ENCODE results near the gene INS. TPM values are rescaled to one million over a fixed set of nuclear protein-coding genes. Genes with fewer than 3 reads are reported as not detected.
A peak's percentile ranks its signal among the peaks of the same experiment; 100 is the strongest.
"Not testable (repeated sequence)": the region's sequence is repeated elsewhere in the genome, so short reads cannot be mapped to it uniquely, and the experiment has no call there.

Gene INS
- total RNA-seq, 2 donors from 2014 or later: not detected

DNA sequence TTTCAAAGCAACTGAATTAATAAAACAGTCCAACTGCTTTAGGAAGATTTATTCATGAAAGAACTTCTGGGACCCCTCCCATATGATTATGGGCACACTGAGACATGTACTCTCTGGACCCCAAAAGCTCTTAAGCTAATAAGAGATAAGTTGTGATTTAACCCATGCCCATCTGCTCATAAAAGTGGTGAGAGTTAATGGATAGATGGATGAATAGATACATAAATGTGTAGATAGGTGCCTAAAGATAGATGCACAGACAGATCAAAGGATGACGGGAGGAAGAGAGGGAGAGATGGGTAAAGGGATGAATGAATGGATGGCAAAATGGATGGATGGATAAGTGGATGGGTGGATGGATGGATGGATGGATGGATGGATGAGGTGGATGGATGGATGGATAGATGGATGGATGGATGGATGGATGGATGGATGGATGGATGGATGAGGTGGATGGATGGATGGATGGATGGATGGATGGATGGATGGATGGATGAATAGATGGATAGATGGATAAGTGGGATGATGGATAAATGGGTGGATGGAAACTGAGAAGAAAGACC, 40.0 kb upstream of the INS start:
- ATAC-seq (no peak), DNase-seq (no peak)
- intact Hi-C loops (cut with DNase I): loop anchor here in 1 of 2 donors (5.0 to 10.0 kb wide), 2 partner anchors 96 to 324 kb away; no protein-coding TSS in a partner anchor

DNA sequence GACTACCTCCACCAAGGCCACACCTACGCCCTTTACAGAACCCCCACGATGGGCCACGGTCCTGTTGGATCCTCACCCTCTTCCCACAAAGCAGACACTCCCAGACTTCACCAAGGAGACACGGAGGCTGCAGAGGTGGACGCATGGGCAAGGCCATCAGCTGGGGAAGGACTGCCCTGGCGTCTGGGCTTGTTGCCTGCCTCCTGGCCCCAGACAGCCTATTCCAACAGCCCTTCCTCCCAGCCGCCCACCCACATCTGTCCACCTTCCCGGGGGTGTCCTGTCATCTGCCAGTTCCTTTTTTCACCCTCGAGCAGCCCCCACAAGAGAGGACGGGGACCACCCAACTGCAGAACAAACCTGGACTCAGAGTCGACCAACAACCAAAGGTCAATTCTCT, 39.5 kb upstream of the INS start:
- no peak for ATAC-seq
- no peak for DNase-seq

DNA sequence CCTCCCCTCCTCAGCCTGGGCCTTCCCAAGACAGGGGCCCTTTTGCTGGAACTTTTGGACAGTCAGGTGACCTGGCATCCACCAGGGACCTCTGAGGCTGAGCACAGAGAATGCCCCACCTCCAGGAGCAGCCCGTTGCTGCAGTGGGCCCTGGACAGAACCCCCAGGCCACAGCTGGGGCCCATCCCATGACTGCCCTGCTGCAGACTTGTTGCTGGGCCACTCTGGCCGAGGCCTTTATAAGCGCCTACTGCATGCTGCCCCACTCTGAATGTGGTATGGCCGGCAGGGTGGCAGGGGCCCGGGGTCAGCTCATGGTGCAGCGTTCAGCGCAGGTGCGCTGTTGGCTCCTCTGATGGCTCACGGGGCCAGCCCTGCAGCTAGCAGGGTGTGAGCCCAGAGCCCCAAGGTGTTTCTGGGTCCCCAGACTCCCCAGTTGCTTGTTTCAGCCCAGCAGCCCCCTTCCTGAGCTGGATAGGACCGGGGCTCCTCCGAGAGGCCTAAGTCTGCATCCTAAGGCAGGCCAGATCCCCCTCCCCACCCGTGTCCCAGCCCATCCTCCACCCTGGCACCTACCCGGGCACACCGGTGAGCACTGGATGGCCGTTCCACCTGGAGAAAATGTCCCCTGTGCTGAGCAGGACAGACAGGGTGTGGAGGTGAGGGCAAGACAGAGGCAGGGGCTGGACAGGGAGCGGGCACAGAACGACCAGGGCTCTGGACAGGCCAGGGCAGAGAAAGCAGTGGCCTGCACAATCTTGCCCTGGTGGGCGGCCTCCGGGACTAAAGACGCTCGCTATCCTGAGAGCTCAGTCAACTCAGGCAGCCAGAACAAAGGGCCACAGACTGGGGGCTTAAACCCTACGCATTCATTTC, 38.7 kb upstream of the INS start:
- ATAC-seq (no peak), DNase-seq (no peak)
- intact Hi-C loops (cut with DNase I): loop anchor here (2.0 to 10.0 kb wide), 6 partner anchors 98 to 695 kb away; partner anchors contain the start of genes C11orf21 (in 1 of the 2) and TSPAN32 (in 1 of the 2)

More for the DNA sequence above, 39.5 kb upstream of the INS start:
- intact Hi-C loops (cut with DNase I): loop anchor here in 1 of 2 donors (5.0 to 10.0 kb wide), 2 partner anchors 97 to 324 kb away; no protein-coding TSS in a partner anchor

DNA sequence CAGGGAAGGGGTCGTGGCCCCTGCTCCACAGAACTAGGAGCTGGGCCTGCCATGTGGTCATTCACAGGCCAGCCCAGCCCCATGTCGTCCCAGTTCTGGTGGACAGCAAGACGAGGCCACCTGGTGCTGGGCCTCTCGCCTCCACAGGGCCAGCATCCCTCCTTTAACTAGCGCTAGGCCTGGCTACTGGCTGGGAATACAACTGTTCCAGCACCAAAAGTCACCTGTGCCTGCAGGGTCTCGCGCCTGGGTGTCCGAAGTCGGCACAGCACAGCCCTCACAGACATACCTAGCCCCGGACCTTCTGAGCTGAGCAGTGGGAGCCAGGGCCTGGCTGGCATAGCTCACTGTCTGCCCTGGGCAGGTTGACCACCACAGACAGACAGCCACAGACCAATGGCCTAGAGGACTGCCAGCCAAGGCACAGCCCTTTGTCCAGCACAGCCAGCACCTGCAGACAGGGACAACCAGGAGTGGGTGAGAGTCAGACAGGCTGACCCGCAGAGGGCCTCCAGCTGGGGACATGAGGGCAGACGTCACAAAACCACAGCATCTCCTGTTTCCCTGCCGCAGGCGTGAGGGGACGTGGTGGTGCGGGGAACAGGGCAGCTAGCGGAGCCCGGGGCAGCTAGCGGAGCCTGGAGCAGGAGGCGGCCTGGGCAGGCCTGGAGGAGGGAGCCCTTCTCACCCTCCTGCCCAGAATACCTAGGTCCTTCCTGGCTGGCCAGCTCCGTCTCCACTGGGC, 37.8 kb upstream of the INS start:
- no peak for ATAC-seq
- intact Hi-C loops (cut with DNase I): loop anchor here (2.0 to 10.0 kb wide), 4 partner anchors 104 to 696 kb away; partner anchors contain the start of genes C11orf21 (in 1 of the 2) and TSPAN32 (in 1 of the 2)
- DNase-seq: no peak

DNA sequence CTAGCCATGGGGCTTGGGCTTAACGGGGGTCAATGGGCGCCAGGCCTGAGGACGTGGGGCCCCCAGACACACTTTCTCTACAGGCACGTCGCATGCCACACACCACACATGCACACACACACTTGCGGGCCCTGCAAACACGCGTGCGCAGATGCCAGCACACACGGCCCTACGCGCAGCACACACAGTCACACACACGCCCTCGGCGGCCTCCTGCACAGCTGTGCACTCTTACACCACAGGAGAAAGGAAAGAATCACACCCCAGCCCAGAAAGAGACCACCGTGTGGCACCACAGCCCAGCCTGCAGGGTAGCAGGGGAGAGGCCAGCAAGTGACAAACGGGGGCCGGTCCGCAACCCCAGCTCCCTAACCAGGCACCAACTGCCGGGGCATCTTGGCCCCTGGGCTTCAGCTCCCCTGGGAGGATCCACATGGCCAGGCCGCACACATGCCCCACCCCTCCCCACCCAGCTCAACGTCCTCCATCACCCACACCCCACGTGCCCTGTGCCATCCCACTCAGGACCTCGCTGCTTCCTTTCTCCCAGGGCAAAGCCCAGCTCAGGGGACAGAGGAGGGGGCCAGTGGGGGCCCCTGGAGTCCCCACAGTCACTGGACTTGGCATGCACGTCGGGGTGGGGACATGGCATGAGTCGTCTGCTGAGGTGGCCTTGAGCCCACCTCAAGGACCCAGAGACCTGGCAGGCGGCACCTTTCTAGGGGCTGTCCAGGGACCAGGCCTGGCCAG, 36.9 kb upstream of the INS start:
- intact Hi-C loops (cut with DNase I): loop anchor here (1.0 to 10.0 kb wide), 5 partner anchors 104 to 697 kb away; partner anchors contain the start of genes C11orf21 (in 1 of the 2) and TSPAN32 (in 1 of the 2)
- no peak for ATAC-seq
- no peak for DNase-seq

DNA sequence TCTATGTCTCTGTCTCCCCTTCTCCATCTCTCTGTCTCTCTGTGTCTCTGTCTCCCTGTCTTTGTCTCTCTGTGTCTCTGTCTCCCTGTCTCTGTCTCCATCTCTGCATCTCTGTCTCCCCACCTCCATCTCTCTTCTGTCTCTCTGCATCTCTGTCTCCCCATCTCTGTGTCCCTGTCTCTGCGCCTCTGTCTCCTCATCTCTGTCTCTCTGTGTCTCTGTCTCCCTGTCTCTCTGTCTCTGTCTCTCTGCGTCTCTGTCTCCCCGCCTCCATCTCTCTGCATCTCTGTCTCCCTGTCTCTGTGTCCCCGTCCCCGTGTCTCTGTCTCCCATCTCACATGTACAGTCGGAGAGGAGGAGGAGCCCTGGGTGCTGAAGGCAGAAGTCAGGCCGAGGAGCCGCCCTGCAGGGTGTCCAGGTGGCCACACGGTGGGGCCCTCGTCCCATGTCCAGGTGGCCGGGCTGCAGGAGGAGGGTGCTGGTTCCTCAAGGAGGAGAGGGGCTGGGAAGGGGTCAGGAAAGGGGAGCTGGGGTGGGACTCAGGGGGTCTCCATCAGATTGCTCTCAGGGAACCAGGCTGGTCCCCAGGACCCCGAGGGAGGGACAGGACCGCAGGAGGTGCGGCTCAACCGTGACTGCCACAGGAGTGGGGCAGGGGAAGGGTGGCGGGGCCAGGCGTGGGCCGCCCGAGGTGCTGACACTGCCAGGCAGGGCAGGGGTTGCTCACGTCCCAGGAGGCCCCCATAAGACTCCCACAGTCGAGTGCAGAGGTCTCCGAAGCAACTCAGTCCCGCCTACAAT, 36.2 kb upstream of the INS start:
- peak; percentile 73 for DNase-seq

DNA sequence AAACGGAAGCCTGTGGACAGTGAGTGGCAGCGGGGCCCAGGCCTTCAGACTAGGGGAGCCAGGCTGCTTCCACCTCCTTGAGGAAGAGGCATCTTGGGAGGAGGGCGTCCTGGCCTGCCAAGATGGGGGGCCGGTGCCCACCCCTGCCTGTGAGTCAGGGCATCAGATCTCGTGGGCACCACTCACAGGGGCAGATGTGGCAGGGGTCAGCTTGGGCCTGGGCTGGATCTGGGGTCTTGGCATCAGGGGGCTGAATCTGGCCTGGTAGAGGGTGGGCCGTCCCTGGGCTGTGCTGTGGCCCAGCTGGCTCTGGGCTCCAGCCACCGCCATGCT, 34.7 kb upstream of the INS start:
- ATAC-seq: no peak
- intact Hi-C loops (cut with DNase I): loop anchor here in 1 of 2 donors (5.0 to 10.0 kb wide), 3 partner anchors 107 to 699 kb away; partner anchors contain the start of genes C11orf21 and TSPAN32
- no peak for DNase-seq

More for the DNA sequence above, 36.2 kb upstream of the INS start:
- intact Hi-C loops (cut with DNase I): loop anchor here in 1 of 2 donors (1.0 to 10.0 kb wide), 4 partner anchors 105 to 698 kb away; partner anchors contain the start of genes C11orf21 and TSPAN32
- peak; percentile 84 to 85 for ATAC-seq

DNA sequence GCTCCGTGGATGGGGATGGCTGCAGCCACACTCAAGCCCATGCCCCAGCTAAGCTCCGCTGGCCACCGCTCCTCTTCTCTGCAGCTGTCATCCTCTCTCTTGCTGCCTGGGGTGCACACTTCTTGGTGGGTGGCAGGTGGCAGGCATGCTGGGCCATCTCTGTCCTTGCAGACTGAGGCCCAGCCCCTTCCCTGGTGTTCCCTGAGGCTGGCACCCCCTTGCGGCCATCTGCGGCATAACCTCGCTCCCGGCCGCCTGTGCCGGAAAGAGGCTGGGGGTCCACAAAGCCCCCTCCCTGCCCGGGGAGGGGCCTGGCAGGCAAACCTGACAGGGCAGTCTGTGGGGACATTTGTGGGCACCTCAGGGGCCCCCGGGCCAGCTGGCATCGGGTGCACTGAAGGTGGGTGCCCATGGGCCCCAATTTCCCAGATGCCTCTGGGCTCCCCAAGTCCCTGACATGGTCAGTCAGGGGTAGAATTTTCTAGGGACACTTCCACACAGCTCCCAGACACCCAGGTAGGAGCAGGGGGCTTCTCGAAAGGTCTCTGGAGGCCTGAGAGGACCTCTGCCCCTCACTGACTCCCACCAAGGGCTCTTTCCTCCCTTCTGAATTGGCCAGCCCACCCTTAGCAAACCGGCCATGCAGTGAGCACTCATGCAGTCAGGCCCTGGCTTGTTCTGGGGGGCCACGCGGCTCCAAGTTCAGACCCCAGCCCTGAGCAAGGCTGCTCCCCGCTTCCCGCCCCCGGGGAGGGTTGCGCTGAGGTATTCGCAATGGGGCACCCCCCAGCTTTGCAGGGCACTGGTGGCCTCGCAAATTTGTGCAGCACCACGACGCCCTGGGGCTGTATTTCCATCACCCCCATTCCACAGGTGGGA, 34.1 kb upstream of the INS start:
- ATAC-seq: no peak
- intact Hi-C loops (cut with DNase I): loop anchor here in 1 of 2 donors (5.0 to 10.0 kb wide), 3 partner anchors 107 to 700 kb away; partner anchors contain the start of genes C11orf21 and TSPAN32
- peak; percentile 42 for DNase-seq

DNA sequence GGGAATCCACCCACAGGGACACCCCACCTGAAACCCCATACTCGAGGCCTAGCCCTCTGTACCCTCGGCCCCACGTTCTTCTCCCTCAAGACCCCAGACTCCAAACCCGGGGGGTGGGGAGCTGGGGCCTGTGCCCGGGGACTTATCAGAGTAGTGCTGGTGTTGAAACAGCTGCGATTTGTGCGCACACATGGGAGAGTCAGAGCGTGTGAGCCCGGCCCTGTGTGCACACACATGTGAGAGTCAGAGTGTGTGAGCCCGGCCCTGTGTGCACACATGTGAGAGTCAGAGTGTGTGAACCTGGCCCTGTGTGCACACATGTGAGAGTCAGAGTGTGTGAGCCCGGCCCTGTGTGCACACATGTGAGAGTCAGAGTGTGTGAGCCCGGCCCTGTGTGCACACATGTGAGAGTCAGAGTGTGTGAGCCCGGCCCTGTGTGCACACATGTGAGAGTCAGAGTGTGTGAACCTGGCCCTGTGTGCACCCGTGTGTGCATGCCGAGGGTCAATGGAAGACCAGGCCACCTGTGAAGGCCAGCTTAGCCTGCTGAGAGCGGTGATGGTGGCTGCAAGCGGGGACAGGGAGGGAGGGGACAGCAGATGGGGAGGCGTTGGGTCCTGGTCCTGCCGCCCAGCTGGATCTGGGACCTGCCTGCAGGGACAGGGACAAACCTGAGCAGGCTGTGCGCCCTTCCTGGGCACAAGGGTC, 33.0 kb upstream of the INS start:
- not testable (repeated sequence) for ATAC-seq, DNase-seq
- intact Hi-C loops (cut with DNase I): loop anchor here in 1 of 2 donors (10.0 kb wide), 2 partner anchors 341 to 701 kb away; no protein-coding TSS in a partner anchor

DNA sequence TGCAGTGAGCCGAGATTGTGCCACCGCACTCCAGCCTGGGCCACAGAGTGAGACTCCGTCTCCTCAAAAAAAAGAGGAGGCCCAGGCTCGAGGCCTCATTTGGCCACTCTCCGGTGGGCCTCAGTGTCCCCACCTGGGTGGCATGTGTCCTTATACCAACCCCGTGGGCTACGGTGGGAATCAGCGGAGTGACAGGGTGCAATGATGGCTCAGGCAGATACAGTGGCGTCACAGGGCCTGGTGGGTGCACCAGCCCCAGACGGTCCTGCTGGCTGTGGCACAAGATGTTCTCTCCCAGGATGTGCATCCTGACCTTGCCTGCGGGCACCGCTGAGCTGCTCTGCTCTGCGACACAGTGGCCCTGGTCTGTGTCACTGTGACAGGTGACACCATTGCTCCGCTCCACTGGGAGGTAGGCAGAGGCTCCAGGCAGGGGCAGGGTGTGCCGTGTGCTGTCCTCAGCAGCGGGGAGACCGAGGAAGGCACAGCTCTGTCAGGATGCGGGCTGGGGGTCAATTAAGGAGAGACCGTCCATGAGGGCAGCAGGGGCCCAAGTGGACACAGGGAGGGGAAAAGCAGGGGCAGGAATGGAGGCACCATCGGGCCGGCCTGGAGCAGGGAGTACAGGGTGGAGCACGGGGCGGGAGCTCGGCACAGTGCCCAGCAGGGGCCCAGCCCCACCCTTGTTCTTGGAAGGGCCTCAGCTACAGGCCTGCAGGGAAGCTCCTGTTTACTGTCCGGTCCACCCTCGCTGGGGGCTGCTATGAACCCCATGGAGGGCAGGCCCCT, 32.3 kb upstream of the INS start:
- DNase-seq (no peak), ATAC-seq (peak in 1 of 2 donors; percentile 26)
- intact Hi-C loops (cut with DNase I): loop anchor here in 1 of 2 donors (10.0 kb wide), 2 partner anchors 342 to 702 kb away; no protein-coding TSS in a partner anchor

DNA sequence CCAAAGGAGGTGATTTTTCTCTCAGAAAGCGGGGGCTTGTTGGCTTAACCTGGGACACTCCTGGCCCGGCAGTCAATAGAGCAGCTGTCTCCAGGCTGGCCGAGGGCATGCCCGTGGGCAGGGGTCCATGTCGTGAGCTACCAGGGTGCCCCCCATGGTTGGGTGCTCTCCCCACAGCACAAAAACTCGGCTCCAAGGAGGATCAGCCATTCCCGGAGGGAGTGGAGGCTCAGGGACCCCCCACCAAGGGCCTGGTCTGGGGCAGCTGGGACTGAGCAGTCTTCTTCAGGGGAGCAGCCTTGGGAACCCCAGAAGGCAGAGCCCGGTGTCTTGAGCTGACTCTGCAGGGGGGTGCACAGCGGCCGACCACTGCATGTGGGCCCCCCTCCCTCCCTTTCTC, 31.4 kb upstream of the INS start:
- ATAC-seq (no peak), DNase-seq (no peak)
- intact Hi-C loops (cut with DNase I): loop anchor here in 1 of 2 donors (10.0 kb wide), 2 partner anchors 342 to 702 kb away; no protein-coding TSS in a partner anchor

DNA sequence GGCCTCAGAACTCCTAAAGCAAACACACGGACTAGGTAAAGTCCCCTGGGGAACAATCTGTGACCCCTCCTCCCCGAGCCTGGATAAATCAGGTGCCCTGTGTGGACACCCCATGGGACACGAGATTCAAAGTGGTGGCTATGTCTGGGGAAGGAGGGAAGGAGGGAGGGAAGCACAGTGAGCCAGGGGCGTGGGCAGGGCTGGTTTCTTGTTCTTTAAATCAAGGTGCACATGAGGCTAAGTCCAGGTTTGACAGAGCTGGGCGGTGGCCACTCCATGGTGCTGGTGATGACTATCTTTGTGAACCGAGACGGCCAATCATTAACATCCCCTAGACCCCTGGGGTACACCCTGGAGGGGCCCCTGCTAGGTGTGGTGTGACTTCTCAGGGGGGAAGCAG, 30.9 kb upstream of the INS start:
- intact Hi-C loops (cut with DNase I): loop anchor here in 1 of 2 donors (10.0 kb wide), 2 partner anchors 343 to 703 kb away; no protein-coding TSS in a partner anchor
- no peak for ATAC-seq
- no peak for DNase-seq

DNA sequence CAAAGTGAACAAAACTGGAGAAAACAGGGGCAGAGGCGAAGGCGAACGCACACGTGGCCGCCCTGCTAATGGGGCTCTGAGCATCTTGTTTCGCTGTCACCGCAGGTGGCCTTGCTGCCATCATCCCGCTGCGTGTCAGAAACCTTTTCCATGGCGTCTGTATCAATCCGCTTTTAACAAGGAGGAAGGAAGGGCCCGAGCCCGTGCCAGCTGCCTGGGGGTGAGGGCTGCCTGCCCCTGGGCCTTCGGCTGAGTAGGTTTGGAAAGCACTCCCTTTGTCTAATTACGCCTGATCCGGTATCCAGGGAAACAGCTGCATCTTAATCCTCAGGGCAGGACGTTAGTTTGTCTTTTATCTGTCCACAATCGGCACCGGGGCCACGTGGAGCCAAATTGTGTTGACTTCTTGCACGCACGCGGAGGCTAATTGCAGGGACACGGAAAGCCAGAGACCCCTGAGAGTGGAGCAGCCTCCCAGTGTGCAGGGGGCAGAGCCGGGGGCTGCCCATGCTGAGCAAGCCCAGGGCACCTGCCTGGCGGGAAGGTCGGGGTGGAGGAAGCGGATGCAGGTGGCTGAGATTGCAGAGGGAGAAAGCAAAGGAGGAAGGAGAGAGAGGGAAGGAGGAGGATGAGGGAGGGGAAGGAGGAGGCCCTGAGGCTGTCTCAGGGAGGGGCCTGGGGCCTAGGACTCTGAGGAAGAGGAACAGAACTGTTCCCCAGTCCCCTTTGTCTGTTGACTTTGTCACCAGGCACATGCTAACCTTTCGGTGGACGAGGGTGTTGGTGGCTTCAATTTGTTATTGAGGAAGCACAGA, 29.9 kb upstream of the INS start:
- intact Hi-C loops (cut with DNase I): loop anchor here in 1 of 2 donors (10.0 kb wide), 2 partner anchors 344 to 704 kb away; no protein-coding TSS in a partner anchor
- no peak for DNase-seq

More for the DNA sequence above, 29.9 kb upstream of the INS start:
- peak in 1 of 2 donors; percentile 47 for ATAC-seq

Data from left cardiac atrium (tissue), 4 donors.